Ishikawa (cell line): ENCODE data around the gene GTF3C1.

Experiments
- CREB1 ChIP-seq: IDR thresholded peaks from 2 replicates; pipeline ENCODE4 v1.6.1; 2012; ENCODE audit warnings: low read depth
- EP300 ChIP-seq: IDR thresholded peaks from 2 replicates; pipeline ENCODE4 v1.6.1; 2012; ENCODE audit warnings: borderline replicate concordance
- FOXM1 ChIP-seq: IDR thresholded peaks from 2 replicates; pipeline ENCODE4 v1.6.1; 2012; ENCODE audit warnings: low read depth, borderline replicate concordance
- MAX ChIP-seq: IDR thresholded peaks from 2 replicates; pipeline ENCODE4 v1.6.1; 2012
- NFIC ChIP-seq: IDR thresholded peaks from 2 replicates; pipeline ENCODE4 v1.6.1; 2012
- RAD21 ChIP-seq: IDR thresholded peaks from 2 replicates; pipeline ENCODE4 v1.6.1; 2012; ENCODE audit warnings: low read depth
- REST ChIP-seq: IDR thresholded peaks from 2 replicates; pipeline ENCODE4 v1.6.1; 2012; ENCODE audit warnings: low read depth, mild to moderate bottlenecking
- TCF12 ChIP-seq: IDR thresholded peaks from 2 replicates; pipeline ENCODE4 v1.6.1; 2012; ENCODE audit warnings: low read depth
- YY1 ChIP-seq: IDR thresholded peaks from 2 replicates; pipeline ENCODE4 v1.6.1; 2012; ENCODE audit warnings: low read depth

- TF ChIP-seq REST, result no peak
- TF ChIP-seq EP300, result no peak
- no peak for TF ChIP-seq YY1
- no peak for TF ChIP-seq MAX
- TF ChIP-seq CREB1, result no peak
- TF ChIP-seq FOXM1, result no peak
- no peak for TF ChIP-seq TCF12
- no peak for TF ChIP-seq RAD21
- TF ChIP-seq NFIC, result no peak
Measured at GRCh38 chr16:27474041-27474440, 75.7 kb downstream of the GTF3C1 start.
